HEK293T (cell line): ENCODE results near the gene CFAP73.

Experiments used
- BHLHE40 ChIP-seq: fragments of 450-650 bp; IDR thresholded peaks from 2 replicates; pipeline ENCODE4 v1.6.1; 2016; ENCODE audit warnings: mild to moderate bottlenecking, moderate library complexity, borderline replicate concordance
- ELF4 ChIP-seq: fragments of 450-650 bp; IDR thresholded peaks from 2 replicates; pipeline ENCODE4 v1.6.1; 2017; ENCODE audit warnings: antibody characterized with exemption
- FOXK2 ChIP-seq: fragments of 450-650 bp; IDR thresholded peaks from 2 replicates; pipeline ENCODE4 v1.6.1; 2016; ENCODE audit warnings: mild to moderate bottlenecking
- NFRKB ChIP-seq: fragments of 450-650 bp; IDR thresholded peaks from 2 replicates; pipeline ENCODE4 v1.6.1; 2016; ENCODE audit warnings: mild to moderate bottlenecking, moderate library complexity
- SP1 ChIP-seq: fragments of 450-650 bp; IDR thresholded peaks from 2 replicates; pipeline ENCODE4 v1.6.1; 2017
- SUZ12 ChIP-seq: fragments of 450-650 bp; IDR thresholded peaks from 2 replicates; pipeline ENCODE4 v1.6.1; 2016; ENCODE audit warnings: mild to moderate bottlenecking
- TARDBP ChIP-seq: fragments of 450-650 bp; IDR thresholded peaks from 2 replicates; pipeline ENCODE4 v1.6.1; 2016
- TF ChIP-seq, protein P1 (sequence below): fragments of 450-650 bp; IDR thresholded peaks from 2 replicates; pipeline ENCODE4 v1.6.1; 2016

DNA sequence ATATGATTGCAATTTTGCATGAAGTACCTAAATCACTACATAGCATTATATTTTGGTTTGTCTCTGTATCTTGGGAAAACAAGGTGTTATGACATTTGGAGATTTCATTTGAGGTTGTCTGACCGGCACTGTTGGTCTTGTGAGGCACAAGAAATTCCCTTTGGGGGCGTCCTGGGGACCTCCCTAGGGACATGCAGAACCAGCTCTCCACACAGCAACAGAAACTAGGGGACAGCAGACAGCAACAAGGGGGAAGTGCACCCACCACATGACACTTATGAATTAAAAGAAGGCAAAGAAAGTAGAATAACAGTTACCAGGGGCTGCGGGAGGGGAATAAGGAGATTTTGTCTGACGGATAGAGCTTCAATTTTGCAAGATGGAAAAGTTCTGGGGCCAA is 21.4 kb downstream of the CFAP73 start:
- TF ChIP-seq NFRKB: no peak
- no peak for TF ChIP-seq BHLHE40
- TF ChIP-seq ELF4: no peak
- TF ChIP-seq SUZ12: no peak
- TF ChIP-seq TARDBP: no peak
- TF ChIP-seq SP1: no peak
- TF ChIP-seq FOXK2: no peak
- TF ChIP-seq, protein P1, sequence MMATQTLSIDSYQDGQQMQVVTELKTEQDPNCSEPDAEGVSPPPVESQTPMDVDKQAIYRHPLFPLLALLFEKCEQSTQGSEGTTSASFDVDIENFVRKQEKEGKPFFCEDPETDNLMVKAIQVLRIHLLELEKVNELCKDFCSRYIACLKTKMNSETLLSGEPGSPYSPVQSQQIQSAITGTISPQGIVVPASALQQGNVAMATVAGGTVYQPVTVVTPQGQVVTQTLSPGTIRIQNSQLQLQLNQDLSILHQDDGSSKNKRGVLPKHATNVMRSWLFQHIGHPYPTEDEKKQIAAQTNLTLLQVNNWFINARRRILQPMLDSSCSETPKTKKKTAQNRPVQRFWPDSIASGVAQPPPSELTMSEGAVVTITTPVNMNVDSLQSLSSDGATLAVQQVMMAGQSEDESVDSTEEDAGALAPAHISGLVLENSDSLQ: no peak
